ENCODE data around the gene TKTL1.

- TF ChIP-seq POLR2A (IDR thresholded peaks at IDR 0.05) = no peak
- no peak for TF ChIP-seq CTCF (IDR thresholded peaks at IDR 0.05)
- TF ChIP-seq POLR2AphosphoS5 (IDR thresholded peaks at IDR 0.05) = no peak
Observed at GRCh38 chrX:154349359-154349935, 53.9 kb downstream of the TKTL1 start.
